Stimulated activated CD8-positive, alpha-beta memory T cell treated with anti-CD3 and anti-CD28 coated beads, Interleukin-4, amount 100 ng/mL, for 4 hours (primary cell): ENCODE data around the gene NIT1.

Source experiments
- DNase-seq, 2 donors: peaks; one replicate each; pipeline ENCODE4 v3.0.0-alpha.2; 2020; ENCODE audit warnings: low read depth in 2 of 2, low spot score in 1 of 2

Gene NIT1

DNA sequence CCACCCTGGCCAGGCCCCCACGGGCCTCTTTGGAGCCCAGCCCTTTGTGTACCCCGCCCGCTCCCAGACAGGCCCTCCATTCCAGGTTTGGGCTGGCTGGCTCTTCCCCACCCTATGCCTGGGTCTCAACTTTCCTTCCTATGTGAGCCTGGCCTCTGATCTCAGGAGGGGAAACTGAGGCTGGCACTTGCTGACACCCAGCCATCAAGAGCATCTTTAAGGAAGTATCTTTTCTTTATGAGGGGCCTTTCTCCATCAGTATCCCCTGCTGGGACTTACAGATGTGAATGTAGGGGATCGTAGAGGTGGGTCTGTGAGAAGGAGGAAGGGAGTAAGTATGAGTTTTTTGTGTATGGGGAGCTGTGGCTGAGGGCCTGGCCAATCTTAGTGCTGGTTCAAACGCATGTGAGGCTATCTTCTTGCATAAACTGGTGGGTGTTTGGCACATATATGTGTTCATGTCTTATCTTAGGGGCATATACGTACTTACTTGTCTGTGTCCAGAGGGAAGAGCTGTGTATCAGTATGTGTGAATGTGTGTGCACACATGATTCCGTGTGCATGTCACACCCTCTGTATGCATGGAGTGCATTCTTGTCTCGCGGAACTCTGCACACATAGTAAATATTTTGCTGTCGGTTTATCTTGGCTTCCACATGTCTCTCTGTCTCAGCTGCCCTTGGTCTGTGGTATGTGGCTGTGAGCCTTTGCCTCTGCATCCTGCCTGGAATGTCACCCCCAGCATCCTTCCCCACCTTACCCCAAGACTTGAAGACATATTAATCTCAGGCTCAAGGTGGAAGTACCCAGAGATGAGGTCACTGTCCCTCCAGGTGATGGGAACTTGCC, 33.9 kb upstream of the NIT1 start:
- DNase-seq: no peak

DNA sequence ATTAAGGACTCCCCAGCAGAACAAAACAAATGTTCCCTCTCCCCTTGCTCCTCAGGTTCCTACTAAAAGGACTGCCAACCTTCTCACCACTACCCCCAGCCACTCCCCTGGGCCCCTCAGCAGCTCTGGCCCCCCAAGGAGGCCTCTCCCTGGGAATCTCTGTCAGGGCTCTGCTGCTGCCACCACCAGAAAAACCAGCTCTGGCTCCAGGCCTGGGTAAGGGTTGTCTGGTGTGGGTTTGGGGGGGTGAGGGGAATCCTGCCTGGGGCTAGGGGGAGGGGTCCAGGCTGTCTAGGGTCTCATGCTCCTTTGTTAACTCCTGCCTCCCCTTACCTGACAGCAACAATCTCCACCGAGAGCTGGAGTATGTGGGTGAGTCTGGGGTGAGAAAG, 33.3 kb upstream of the NIT1 start:
- no peak for DNase-seq

DNA sequence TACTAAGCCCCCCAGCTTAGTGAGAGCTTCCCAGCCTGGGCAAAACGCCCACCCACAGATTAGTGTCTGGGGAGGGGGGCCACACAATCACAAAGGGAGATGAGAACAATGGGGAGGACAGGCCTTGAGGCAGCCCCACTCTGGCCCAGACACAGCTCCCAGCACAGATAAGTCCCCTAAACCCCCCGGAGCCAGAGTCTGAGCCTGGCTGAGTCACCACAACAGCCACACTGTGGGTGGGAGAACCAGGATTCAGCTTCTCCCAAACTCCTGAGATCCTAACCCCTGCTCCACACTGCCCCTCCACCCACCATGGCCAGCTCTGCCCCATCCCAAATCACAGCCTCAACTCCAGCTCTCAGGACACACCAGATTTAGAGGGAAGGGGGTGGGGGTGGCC, 32.7 kb upstream of the NIT1 start:
- DNase-seq: no peak

DNA sequence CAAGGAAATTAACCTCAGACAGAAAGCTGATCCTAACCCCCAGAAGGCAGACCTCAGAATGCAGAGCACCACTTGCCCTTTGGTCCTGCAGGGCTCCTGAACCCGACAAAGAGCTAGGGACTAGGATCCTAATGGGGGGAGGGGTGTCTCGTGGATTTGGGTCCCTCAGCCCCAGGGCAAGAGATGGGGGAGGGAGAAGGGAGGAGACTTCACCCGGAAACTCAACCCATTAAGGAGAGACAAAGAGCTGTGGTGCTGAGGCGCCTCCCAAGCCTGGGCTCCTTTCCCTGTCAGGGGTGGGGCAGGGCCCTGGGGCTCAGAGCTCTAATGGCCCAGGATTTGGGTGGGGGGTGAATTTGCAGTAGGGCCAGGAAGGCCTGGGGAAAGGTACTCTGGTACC, 31.4 kb upstream of the NIT1 start:
- no peak for DNase-seq

DNA sequence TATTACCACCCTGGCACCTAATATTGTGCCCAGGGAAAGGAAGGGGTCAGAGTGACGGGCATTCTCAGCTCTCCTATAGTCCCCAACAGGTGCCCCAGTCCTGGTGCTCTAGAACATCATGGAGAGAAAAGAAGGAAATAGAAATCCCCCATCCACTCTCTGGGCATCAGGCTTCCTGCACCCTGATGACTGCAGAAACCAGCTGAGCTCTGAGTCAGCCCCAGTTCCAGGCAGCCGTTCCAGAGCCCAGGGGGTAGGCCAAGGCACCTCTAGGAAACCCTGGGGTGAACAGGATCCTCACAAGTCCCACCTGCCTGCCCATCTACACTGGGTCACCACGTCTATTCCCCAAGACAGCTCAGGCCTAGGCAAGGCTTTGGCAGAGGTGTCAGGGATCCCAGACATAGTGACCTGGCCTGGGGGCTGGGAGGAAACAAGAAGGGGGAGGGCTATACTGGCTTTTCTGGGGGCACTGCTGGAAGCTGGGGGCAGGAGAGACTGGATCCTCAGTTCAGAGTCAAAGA, 29.3 kb upstream of the NIT1 start:
- no peak for DNase-seq

DNA sequence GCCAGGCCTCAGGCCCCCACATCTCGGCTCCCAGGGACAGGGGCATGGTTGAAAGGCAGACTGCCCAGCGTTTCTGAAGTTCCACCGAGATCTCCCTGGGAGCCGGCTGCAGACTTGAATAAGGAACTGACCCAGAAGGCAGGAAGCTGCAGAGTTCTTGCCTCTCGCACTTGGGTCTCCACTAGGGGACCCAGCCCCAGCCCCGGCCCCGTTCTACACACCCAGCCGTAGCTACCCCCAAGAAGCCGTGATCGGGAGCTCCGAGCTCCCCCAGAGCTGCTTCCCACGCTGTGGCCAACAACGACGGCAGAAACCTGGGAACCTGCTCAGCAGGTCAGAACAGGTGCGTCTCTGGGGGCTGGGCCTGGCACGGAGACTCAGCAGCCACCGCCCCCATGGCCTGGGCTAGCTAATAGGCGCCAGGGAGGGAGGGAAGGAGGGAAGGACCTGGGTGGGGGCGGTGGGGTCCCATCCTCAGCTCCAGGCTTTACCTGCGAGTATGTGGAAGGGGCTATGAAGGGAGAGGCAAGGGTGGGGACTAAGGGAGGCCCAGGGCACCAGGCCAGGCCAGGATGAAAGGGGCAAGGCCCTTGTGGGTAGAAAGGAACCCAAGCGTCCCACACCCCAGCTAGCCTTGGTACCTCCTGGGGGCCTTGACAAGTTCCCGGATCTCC, 28.5 kb upstream of the NIT1 start, which contains the start of gene NECTIN4:
Gene NECTIN4 (minus strand): TSS at position 308 of the 674 bp plus-strand sequence. CDS start 262 bp downstream, at position 46.
- no peak for DNase-seq

DNA sequence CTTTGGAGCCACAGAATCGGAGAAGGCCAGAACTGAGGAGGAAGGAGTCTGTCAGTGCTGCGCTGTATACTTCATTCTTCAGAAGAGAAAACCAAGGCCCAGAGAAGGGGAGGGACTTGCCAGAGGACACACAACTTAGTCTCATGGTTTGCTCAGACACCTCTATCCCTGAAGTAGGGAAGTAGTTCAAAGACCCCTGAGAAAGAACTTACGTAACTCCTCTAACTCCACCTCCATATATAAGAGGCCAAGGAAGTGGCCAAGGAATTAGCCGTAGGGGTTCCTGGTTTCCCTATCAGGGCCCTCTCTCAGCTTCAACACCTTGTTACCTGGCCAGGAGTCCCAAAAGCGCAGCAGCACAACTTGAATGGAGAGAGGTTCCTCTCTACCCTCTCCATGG, 28.0 kb upstream of the NIT1 start:
- no peak for DNase-seq

DNA sequence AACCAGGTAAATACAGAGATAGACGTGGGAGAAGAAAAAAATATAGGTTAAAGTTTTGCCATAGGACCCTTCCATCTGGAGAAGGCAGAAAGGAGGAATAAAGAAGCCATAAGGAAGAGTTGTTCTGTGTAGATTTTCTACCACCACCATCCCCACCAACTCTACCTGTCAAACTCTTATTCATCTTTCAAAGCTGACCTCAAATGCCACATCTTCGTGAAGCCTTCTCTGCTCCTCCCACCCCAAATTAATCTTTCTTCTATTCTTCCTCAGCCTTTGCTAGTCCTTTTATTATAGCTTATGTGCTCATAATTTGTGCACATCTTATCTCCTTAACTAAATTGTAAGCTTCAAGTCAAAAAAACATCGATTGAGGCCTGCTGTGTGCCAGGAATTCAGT, 27.3 kb upstream of the NIT1 start:
- DNase-seq: no peak

DNA sequence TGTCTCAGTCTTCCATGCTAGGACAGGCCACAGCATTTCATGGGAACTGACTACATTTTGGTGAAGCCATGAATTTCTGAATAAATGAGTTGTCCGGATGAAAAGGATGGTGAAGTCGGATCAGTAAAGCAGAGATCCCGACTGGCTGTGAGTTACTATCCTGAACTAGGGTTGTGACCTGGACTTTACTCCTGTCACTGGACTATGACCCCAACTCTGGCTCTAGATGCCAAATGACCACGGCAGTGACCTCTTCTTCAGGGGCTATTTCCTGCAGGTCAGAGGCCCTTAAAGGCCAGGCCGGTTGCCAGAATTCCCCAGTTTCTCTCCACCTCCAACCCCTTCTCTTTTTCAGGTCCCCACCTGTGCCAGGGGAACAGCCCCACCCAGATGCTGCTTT, 26.8 kb upstream of the NIT1 start:
- no peak for DNase-seq

DNA sequence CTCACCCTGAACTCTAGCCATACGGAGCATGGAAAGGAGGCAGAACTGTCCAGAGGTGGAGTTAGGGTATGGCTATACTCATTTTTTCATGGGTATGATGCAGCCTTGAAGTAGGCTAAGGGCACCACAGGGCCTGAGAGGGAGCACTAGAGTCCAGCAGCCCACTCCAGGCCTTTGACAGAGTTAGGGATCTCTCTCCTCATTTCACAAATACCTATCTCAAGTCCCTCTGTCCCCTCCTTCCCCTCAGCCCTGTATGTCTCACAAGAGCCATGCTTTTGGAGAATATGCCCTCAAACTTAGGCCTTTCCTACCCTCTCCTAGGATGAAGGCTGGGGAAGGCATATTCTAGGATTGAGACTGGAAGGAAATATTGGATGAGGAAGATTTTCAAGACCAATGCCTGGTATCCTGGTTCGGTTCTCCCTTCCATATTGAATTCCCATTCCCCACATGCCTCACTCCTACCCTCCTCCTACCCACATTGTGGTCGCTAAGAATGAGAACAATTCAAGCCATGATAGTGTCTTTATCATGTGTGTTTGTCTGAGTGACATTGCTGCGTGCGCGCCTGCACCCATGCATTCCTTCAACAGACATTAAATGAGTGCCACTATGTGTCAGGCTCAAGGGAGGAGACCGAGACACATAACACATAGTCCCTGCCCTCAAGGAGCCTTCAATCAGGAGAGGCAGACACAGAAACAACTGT, 26.0 kb upstream of the NIT1 start:
- no peak for DNase-seq

DNA sequence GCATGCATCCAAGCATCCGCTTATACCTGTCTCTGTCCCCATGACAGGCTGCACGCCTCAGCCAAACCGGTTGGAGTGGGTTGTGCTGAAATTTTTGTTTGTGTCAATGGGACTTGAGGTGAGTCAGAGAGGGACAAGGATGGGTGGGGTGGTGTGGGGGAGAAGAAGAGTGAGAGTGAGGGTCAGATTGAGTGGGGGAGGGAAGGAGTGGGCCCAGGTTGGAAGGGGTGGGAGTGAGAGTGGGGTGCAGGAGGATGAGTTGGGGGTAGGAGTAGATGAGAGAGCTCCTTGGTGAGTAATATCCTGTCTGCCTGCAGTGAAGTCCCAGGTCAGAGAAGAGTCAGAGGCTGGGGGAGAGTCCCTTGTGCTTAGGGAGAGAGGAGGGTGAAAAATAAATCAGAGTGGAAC, 25.3 kb upstream of the NIT1 start:
- DNase-seq: peak; percentile 15 to 54

DNA sequence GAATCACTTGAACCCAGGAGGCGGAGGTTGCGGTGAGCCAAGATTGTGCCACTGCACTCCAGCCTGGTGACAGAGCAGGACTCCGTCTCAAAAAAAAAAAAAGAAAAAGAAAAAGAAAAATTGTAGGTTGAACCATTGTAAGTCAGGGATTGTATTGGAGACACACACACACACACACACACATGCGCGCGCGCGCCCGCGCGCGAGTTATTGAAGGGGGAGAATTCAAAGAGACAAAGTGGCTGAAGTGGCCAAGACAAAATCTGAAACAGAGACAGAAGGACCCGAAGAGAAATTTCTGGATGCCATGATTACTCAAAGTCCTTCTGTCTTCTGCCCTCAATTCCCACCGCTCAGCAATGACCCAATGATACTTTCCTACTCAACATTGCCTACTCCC, 23.4 kb upstream of the NIT1 start:
- DNase-seq: no peak

DNA sequence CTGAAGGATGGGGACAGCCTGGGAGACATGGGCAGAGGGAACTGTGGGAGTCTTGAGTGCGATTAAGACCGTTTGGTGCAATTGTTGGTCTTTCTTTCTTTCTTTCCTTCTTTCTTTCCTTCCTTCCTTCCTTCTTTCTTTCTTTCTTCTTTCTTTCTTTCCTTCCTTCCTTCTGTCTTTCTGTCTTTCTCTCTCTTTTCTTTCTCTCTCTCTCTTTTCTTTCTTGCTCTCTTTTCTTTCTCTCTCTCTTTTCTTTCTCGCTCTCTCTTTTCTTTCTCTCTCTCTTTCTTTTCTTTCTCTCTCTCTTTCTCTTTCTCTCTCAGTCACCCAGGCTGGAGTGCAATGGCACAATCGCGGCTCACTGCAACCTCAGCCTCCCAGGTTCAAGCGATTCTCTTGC, 22.7 kb upstream of the NIT1 start:
- no peak for DNase-seq

DNA sequence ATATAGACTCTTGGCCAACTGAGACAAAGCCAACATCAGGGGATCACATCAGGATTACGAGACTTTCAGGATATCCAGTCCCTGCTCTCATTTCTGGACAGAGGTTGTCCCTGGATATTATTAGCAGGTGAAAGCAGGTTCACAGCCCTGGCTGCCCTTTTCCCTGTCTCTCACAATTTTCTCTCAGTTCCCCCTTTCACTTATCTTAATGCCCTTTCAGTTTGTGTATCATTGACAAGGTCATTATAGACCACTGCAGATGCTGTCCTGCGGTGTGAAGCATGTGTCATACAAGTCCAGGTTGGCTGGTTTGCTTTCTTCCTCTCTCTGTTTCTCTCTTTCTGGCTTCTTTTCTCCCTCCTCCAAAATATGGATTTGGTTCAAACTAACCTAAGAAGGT, 21.9 kb upstream of the NIT1 start:
- no peak for DNase-seq

DNA sequence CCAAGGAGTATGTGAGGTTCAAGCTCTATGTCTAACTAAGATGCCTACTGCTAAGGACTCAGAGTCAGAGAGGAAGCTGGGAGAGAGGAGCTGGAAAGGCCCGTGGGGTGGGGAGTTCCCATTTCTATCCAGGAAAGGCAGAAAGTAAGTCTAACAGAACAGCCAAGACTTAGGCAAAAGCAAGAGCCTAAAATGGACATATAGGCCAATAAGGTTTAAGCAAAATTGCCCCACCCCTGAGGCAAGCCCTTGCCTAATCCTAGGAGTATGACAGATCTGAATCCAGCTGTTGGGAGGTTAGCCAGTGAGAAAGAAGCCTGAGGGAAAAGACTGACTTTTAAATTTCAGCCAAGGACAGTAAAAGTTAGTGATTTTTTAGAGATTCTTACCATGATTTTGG, 21.4 kb upstream of the NIT1 start:
- no peak for DNase-seq

DNA sequence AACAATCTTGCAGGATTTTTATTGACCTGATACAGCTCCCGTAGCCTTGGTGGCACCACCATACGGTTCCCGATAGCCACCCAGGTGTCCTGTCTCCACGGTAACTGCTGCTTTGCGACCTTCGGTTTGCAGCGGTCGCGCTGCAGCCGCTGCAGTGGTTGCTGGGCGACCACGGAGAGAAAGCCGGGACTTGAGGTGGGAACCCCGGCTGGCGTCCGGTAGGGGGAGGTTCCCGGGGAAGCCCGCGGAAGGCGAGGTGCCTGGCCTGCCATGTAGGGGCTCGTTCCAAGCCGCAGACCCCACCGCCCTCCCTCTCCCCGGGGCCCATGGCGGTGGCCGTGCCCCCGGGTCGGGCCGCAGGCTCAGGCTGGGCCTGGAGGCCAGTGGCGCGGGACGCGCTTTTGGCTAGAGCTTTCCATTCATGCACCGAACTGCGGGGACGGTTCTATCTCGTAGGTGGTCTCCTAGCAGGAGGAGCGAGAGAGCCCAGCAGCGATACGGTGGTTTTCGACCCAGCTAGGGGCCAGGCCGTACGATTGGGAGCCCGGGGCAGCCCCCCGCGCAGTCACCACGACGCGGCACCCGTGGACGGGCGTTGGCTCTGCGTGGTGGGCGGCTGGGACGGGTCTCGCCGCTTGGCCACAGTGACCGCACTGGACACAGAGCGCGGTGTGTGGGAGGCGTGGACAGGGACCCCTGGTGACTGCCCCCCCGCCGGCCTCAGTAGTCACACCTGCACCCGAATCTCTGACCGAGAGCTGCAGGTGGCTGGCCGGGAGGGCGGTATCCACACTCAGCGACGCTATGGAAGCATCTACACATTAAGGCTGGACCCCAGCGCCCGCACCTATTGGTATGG, 19.5 kb upstream of the NIT1 start, which contains the start of gene KLHDC9:
Gene KLHDC9 (plus strand): TSS at position 152 of the 859 bp plus-strand sequence. CDS start 175 bp downstream, at position 327.
- DNase-seq: peak; percentile 6 to 36

DNA sequence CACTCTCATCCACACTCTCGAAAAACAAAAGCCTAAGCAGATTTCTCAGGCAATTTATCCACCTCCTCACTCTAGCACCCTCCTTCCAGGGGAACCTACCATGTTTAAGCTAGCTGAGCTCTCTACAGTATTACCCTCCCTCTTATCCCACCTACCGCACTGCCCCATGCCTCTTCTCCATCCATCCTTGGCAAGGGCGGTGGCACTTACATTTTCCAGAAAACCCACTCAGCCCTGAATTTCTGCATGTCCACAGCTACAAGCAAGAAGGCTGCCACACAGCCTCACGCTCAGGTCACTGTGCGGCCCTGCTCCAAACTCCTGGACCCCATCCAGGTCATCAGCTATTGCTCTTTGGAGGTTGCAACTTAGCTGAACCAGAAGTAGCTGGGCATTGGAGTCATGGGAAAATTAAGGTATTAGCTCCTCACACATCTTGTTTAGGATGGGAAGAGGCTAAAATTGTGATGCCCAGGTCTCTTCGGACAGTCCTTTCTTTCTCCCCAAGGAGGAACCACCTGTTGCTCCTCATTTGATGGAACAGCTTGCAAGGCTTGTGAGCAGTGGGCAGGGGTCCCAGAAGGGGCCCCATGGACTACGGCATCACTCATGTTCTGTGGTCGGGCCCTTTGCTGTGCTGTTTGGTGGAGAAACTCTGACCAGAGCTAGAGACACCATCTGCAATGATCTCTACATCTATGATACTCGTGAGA, 18.7 kb upstream of the NIT1 start:
- no peak for DNase-seq

DNA sequence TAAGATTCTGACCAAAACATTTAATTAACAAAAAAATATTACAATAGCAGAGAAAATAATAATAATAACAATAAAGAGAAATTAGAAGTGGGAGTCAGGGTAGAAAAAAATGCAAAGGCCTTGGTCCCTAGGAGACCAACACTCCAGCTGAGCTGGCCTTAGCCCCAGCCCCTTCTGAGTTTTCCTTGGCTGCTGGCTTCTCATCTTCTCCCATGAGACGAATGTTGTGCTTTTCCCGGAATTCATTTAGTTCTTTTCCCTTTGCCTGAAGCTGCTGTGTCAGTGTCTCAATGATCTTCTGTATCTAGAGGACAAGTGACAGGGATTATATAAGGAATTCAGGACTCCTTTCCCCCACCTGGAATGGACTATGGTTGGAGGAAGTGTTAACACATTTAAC, 17.3 kb upstream of the NIT1 start:
- no peak for DNase-seq

DNA sequence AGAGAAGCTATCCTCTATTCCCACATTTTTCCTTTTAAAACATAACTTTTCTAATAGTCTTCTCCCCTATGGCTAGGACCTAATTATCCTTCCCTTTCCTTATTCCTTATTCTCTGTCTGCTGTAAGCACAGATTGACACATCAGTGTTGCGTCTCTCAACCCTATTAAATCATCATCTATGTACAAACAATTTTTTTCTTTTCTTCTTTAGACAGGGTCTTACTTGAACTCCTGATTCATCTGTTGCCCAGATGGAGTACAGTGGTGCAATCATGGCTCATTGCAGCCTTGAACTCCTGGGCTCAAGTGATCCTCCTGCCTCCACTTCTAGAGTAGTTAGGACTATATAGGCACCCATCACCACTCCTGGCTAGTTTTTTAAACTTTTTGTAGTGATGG, 11.5 kb upstream of the NIT1 start:
- DNase-seq: no peak

DNA sequence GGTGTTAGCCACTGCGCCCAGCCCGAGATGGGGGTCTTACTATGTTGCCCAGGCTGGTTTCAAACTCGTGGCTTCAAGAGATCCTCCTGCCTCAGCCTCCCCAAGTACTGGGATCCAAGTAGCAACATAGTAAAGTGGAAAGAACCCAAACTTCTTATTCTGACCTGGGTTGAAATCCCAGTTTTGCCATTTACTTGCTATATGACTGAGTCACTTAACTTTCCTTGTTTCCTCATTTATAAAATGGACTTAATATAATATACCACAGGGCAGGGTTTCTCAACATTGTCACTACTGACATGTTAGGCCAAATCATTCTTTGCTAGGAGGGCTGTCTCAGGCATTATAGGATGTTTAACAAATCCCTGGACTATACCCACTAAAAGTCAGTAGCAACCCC, 6.8 kb upstream of the NIT1 start:
- DNase-seq: no peak
